Prostate gland (tissue), 2 donors: Measurements from ENCODE around the gene CAMSAP1.

ENCODE experiments used
- CTCF ChIP-seq, 4 experiments: fragments of 200-600 bp in 2 of 4; fragments of 450-650 bp in 2 of 4; sonication (generic) in 2 of 4; IDR thresholded peaks; 1 replicate in 3 of 4; 2 replicates in 1 of 4; pipeline ENCODE4 v1.5.1; 2016 to 2019; ENCODE audit warnings: antibody characterized with exemption in 4 of 4, mild to moderate bottlenecking in 2 of 4, moderate library complexity in 2 of 4
- POLR2A ChIP-seq: fragments of 450-650 bp; IDR thresholded peaks from one replicate; pipeline ENCODE4 v1.6.1; 2016; ENCODE audit warnings: antibody characterized with exemption, mild to moderate bottlenecking
- POLR2AphosphoS5 ChIP-seq: sonication (generic); formaldehyde crosslinking; IDR thresholded peaks from one replicate; pipeline ENCODE4 v1.6.1; 2017; ENCODE audit warnings: antibody characterized with exemption

- TF ChIP-seq CTCF (IDR thresholded peaks at IDR 0.05) = no peak
- TF ChIP-seq POLR2A = no peak
- no peak for TF ChIP-seq POLR2AphosphoS5
These were observed 79.3 kb downstream of the CAMSAP1 start for GRCh38 chr9:135827866-135828580.
